Tibial nerve (tissue), 4 donors: ENCODE results near the gene PSME1.

ENCODE experiments used
- CTCF ChIP-seq, 5 experiments: fragments of 200-600 bp in 3 of 5; fragments of 450-650 bp in 2 of 5; sonication (generic) in 3 of 5; IDR thresholded peaks; one replicate each; pipeline ENCODE4 v1.5.1; 2016 to 2019; ENCODE audit warnings: antibody characterized with exemption in 5 of 5, mild to moderate bottlenecking in 3 of 5, moderate library complexity in 2 of 5
- EP300 ChIP-seq, 2 donors: sonication (generic); formaldehyde crosslinking; IDR thresholded peaks; one replicate each; pipeline ENCODE4 v1.6.1; 2017; ENCODE audit warnings: antibody characterized with exemption in 2 of 2, mild to moderate bottlenecking in 1 of 2
- POLR2A ChIP-seq, 2 donors: fragments of 450-650 bp; IDR thresholded peaks; one replicate each; pipeline ENCODE4 v1.6.1; 2017; ENCODE audit warnings: antibody characterized with exemption in 2 of 2, mild to moderate bottlenecking in 2 of 2, moderate library complexity in 2 of 2

- TF ChIP-seq POLR2A (IDR thresholded peaks at IDR 0.05) (peak; percentile 12 to 56), CTCF (IDR thresholded peaks at IDR 0.05) (no peak), EP300 (IDR thresholded peaks at IDR 0.05) (peak in 1 of 2 donors; percentile 30)
These were observed 10.5 kb downstream of the PSME1 start, which contains the start of gene PSME2 for GRCh38 chr14:24146453-24146977.
